ENCODE measurements around the gene RAB20.
A peak's percentile ranks its signal among the peaks of the same experiment; 100 is the strongest.

Gene RAB20

DNA sequence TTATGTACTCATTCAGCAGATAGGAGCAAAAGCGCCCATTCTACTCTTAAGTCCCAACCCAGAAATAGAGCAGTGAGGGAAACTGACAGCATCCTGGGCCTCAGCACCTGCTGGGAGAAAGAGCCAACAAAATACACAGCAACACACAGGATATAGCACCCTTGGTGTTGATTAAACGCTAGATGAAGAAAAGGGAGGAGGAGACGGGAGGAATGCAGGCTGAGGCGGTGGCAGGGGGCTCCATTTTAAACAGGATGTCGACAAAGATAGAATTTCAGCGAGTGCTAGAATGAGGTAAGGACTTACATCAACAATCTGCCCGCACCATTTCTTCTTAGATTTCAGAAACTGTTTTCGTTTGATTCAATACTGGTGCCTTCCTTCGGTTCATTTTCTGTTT lies 4.6 kb upstream of the RAB20 start:
- no peak for DNase-seq (ENCODE audit: low read depth)
- TF ChIP-seq, protein P1, sequence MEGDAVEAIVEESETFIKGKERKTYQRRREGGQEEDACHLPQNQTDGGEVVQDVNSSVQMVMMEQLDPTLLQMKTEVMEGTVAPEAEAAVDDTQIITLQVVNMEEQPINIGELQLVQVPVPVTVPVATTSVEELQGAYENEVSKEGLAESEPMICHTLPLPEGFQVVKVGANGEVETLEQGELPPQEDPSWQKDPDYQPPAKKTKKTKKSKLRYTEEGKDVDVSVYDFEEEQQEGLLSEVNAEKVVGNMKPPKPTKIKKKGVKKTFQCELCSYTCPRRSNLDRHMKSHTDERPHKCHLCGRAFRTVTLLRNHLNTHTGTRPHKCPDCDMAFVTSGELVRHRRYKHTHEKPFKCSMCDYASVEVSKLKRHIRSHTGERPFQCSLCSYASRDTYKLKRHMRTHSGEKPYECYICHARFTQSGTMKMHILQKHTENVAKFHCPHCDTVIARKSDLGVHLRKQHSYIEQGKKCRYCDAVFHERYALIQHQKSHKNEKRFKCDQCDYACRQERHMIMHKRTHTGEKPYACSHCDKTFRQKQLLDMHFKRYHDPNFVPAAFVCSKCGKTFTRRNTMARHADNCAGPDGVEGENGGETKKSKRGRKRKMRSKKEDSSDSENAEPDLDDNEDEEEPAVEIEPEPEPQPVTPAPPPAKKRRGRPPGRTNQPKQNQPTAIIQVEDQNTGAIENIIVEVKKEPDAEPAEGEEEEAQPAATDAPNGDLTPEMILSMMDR (conservative IDR thresholded peaks at IDR 0.05; ENCODE audit: low read length): no peak
- no peak overlapping the region for H3K4me3 ChIP-seq (ENCODE audit: low read length)

DNA sequence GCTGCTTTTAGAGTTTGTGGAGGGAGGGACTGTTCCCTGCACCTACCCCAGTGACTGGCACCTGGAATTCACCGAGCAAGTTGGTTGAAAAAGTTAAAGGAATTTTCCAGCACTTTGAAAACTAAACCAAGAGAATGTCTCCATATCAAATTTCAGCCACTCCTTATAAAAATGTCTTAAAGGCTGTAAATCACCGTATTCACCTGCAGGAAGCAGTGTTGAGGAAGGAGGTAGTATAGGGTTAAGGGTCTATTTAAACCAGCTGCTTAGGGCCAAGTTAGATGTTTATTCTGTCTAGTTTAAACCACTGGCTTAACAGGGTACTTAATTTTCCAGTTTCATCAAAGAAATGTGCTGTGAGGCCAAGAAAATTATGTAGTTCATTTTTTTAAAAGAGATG lies 3.8 kb upstream of the RAB20 start:
- TF ChIP-seq, protein P1 (conservative IDR thresholded peaks at IDR 0.05; ENCODE audit: low read length): no peak
- no peak for DNase-seq (ENCODE audit: low read depth)
- H3K4me3 ChIP-seq (ENCODE audit: low read length): no peak overlapping the region

DNA sequence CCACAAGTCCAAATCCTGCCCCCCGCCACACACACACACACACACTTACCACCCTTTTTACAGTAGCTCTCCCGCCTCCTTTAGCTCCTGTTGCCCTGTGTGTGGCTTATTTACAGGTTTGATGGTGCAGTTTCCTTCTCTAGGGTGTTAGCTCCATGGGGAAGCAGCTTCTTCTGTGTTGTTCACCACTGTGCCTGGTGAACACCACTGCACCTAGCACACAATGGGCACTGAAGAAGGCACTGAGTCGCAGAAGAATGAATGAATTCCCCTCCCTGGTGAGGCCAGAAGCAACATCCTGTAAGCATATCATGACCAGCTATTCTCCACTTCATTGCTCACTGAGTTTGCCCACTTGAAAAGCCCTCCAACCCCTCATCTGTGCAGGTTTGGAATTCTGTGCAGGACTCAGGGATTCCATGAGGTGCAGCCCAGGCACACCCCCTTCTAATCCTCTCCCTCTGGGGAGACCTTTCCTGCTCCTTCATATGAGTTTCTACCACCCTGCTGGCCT lies 3.0 kb upstream of the RAB20 start:
- TF ChIP-seq, protein P1 (conservative IDR thresholded peaks at IDR 0.05; ENCODE audit: low read length): no peak
- no peak overlapping the region for H3K4me3 ChIP-seq (ENCODE audit: low read length)
- DNase-seq (ENCODE audit: low read depth): no peak

DNA sequence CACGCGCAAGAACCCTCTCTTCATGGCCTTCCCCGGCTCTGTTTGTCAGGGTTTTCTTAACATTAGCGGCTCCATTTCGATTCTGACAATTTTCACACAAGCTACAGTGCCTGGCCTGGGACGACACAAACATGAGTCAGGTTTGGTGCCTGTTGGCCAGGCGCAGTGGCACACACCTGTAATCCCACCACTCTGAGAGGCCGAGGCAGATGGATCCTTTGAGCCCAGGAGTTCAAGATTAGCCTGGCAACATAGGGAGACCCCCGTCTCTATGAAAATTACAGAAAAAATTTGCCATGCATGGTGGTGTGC lies 1.9 kb upstream of the RAB20 start:
- TF ChIP-seq, protein P1 (conservative IDR thresholded peaks at IDR 0.05; ENCODE audit: low read length): no peak
- H3K4me3 ChIP-seq (ENCODE audit: low read length): no peak overlapping the region
- DNase-seq (ENCODE audit: low read depth): no peak

DNA sequence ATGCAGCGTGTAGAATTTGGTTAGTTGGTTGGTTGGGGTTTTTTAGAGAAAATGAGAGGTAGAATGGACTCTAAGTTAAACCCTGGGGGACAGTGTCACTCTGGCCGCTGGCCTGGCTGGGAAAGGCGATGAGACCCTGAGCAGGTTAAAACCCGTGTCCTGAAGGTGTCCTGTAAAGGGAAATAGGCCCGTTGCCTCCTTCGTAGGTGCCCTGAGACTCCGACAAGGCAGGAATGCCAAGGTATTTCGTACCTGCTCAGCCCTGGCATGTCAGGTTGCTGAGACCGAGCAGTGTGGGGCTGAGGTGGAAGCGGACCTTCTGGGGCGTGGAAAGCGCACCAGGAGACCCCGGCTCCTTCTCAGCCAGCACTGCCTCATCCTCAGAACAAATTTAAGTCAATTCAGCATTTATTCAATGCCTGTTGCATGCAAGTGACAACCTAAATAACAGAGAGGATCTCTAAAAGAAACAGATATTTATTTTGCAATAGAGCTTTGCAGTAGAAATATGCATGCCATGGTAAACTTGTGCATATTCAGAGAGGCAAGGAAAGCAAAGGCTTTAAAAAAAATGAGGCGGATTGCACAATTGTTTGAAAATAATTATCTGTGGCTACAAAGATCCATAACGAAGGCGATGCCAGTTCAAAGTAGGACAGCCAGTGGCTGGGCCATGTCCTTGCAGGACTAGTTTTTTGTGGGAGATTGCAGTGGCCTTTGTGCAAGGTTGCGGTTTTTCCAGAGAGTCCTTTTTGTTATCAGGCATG lies 1.4 kb upstream of the RAB20 start:
- DNase-seq (ENCODE audit: low read depth): no peak
- TF ChIP-seq, protein P1 (conservative IDR thresholded peaks at IDR 0.05; ENCODE audit: low read length): no peak
- peak overlapping the region; percentile 81 for H3K4me3 ChIP-seq (ENCODE audit: low read length)

DNA sequence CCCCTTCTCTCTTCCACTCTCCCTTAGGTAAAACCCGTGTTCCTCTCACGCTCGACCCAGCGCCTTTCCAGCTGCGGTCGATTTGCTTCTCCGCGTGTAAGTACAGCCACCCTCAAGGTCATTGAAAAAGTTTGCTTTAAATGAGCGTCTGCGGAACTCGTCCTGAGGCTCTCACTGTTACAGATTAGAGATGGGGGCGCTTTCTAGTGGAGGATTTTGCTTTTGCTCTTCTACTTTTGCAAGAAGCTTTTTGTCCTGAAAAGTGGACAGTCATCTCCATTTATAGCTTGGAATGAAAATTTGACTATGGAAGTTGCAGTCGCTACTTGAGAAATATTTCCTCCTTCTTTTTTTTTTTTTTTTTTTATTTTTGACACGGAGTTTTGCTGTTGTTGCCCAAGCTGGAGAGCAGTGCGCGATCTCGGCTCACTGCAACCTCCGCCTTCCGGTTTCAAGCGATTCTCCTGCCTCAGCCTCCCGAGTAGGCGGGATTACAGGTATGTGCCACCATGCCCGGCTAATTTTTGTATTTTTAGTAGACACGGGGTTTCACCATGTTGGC lies 595 bp upstream of the RAB20 start:
- TF ChIP-seq, protein P1 (conservative IDR thresholded peaks at IDR 0.05; ENCODE audit: low read length): no peak
- H3K4me3 ChIP-seq (ENCODE audit: low read length): peak overlapping the region; percentile 81
- no peak for DNase-seq (ENCODE audit: low read depth)
